Islet of Langerhans (tissue), 1 donor: Measurements from ENCODE around the gene LARP1.
A peak's percentile ranks its signal among the peaks of the same experiment; 100 is the strongest.
"Not testable (repeated sequence)": the region's sequence is repeated elsewhere in the genome, so short reads cannot be mapped to it uniquely, and the experiment has no call there.

Source experiments
- FAIRE-seq: peaks from one replicate; lab custom pipeline; 2011; peaks lifted over from hg19 to GRCh38; lab: Jason Lieb, UNC

LARP1 gene

DNA sequence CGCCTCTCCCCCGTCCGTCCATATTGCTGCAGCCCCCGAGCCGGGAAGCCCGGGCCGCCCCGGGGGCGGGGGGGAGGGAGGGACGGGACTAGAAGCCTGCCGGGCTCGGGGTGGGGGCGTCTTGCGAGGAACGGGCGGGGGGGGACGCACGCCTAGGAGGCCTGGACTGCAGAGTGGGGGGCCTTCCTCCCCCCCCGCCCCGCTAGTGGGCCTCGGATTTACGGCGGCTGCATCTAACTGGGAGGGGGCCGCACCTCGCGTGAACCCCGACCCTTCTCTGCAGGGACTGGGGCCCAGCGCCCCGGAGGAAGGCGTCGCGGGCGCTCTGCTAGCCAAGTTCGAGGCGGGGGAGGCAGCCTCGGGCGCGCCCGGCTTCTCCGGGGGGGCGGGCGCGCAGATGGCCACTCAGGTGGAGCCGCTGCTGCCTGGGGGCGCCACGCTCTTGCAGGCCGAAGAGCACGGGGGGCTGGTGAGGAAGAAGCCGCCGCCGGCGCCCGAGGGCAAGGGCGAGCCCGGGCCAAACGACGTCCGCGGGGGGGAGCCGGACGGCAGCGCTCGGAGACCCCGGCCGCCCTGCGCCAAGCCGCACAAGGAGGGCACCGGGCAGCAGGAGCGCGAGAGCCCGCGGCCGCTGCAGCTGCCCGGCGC, at the start of gene LARP1:
Gene LARP1, plus strand, starts transcription at position 17 of the 648 bp plus-strand sequence. Its CDS starts 381 bp downstream, at position 398.
- FAIRE-seq = no peak

DNA sequence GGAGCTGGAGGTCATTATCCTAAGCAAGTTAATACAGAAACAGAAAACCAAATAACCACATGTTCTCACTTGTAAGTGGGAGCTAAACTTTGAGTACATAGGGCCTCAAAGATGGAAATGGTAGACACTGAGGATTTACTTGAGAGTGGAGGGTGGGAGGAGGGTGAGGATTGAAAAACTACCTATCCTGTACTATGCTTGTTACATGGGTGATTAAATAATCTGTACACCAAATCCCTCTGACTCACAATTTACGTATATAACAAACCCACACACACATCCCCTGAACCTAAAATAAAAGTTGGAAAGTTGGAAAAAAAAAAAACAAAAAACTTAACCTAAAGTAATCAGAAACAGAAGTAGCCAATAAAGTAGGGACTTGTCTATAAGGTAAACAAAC, 48.8 kb upstream of the LARP1 start:
- FAIRE-seq = no peak

DNA sequence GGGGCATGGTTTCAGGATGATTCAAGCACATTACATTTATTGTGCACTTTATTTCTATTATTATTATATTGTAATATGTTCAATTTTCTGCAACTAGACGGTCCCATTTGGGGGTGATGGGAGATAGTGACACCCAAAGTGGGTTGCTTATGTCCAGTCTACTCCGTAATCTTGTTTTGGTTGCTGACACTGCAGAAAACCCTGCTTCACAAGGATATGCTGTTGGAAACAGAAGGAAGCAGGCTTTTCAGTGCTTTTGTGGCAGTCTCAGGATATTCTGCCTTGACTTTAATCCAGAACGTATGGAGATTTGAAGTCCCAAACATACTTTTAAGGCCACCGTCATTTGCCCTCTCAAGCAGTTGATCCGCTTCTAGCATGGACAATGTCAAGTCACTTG, 47.5 kb upstream of the LARP1 start:
- FAIRE-seq = no peak

DNA sequence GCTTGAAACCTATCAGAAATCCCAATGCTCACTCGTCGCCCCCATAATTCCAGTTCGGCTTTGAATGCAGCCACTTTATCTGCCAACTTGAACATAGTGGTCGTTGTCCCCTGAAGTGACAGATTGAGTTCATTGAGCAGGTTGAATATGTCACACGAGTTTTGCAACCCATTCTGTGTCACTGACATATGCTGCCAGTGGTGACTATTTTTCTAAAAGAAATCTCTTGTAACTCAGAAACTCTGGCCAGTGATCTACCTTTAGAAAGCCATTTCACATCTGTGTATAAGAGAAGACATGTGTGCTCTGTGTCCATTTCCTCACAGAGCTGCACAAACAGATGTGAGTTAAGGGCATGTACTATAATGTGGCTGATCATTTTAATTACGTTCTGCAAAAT, 47.0 kb upstream of the LARP1 start:
- no peak for FAIRE-seq

DNA sequence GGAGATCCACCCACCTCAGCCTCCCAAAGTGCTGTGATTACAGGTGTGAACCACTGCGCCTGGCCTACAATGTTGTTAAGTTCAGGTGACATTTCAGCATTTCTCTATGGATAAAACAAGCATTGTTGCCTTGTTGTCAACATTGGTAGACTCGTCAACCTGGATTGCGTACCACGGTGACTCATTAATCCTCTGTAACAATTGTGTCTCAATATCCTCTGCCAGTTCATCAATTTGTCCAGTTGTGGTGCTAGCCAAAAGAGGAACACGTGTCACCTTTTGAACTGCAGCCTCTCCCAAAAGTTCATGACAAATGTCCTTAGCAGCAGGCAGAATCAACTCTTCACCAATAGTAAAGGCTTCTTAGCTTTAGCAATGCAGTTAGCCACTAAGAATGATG, 46.3 kb upstream of the LARP1 start:
- no peak for FAIRE-seq

DNA sequence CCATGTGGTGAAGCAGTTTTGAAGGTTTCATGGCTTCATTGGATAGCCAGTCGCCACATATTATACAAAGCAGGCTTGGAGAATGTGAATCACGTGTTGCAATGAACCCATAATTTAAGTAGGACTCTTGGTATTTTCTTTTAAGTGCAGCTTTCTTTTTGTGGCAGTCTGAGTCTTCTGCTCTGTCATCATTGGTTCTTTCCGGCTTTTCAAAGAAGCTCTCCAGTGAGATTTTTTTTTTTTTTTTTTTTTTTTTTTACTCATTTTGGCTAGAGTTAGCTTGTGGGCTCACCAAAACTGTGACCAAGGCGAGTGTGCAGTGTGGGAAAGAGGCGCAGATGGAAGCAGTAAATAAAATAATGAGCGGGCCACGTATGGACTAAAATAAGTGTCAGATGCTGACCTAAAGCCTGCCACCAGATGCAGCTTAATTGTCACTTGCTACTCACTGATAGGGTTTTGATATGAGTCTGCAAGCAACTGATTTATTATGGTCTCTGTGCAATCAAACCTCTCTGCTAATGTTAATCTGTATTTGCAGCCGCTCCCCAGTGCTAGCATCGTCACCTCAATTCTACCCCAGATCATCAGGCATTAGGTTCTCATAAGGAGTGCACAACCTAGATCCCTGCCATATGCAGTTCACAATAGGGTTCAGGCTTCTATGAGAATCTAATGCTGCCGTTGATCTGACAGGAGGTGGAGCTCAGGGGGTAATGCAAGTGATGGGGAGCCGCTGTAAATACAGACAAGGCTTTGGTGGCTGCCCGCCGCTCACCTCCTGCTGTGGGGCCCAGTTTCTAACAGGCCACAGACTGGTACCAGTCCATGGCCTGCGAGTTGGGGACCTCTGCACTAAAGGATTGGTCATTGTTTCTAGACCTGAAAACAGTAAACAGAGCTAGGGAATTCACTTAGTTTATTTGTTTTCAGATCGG, 45.5 kb upstream of the LARP1 start:
- no peak for FAIRE-seq

DNA sequence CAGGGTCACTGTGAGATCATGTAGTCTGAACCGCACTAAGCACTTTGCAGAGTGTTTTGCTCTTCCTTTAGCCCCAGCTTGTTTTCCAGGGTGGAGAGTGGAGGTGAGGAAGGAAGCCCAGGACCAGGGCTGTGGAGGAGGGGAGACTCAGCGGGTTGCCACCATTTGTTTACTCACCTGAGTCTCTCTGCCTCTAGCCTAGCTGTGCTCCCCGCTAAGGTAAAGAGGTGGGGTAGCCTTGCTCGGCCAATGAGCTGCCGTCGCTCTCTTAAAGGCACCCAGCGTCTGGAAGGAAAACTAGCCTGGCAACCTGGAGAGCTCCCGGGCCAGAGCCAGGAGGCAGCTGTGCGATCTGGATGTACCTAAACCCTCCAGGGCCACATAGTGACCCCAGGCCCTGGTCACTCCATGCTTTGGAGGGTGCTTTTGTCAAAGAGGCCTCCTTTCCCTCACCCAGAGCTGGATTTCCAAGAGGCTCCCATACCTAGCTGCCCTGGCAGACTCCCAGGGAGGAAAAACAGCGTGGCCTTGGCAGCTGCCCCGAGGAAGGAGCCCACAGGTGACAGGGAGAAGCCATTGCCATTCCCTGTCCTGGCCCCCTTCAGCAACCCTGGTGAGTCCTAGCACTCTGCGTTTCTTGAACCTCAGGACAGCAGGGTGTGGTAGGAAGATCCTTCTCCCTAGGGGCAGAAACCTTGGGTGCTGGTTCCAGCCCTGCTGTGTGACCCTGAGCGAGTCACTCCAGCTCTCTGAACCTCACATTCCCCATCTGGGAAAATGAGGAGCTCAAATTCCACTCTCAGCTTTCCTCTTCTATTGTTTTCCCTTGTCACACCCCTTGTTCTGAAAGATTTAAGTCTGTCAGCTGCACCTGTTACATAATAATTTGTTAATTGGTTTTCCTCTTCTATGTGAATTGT, 42.4 kb upstream of the LARP1 start:
- peak; percentile 33 for FAIRE-seq

DNA sequence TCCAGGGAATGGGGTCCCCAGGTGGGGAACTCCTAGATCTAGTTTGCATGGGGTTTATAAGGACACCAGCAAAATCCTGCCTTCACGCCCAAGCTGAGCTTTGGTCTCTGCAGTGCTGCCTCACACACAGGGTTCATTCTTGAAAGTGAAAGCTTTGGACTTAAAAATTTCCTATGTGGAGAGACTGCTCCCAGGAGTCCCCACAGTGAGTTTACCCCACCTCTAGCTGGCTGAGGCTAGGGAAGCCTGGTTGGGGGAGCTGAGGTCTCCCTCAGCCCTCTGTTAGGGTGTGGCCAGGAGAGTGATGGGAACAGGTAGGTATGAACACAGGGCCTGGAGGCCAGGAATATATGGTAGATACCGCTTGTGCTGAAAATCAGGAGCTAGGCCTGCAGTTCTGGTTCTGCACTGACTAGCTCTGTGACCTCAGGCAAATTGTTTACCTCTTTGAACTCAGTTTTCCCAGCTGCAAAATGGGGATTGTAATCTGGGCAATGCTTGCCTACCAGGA, 41.5 kb upstream of the LARP1 start:
- no peak for FAIRE-seq

DNA sequence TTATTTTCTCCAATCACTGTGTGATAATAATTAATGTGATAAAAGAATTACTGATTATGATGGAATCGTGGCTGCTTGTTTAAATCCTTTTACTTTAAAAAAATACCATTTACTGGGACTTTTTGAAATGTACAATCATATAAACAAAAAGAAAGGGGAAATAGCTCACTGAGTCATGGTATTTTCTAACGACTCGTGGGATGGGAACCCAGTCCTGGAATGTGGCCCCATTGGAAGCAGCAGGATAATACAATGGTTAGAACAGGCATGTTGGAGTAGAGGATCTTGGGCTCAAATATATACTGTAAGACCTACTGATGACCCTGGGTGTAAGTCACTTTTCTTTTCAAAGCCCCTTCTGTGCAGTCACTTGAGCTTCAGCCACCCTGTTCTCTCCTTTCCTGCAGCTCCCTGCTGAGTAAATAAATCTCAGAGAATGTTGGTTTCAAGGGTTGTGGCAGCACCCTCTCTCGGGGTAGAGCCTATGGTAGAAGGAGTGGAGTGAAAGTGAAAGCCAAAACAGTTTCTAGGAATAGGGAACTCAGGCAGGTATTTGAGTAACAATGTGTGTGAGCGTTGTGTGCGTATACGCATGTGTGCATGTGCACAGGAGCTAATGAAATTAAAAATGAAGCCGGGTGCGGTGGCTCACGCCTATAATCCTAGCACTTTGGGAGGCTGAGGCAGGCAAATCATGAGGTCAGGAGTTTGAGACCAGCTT, 40.8 kb upstream of the LARP1 start:
- FAIRE-seq = peak; percentile 79

DNA sequence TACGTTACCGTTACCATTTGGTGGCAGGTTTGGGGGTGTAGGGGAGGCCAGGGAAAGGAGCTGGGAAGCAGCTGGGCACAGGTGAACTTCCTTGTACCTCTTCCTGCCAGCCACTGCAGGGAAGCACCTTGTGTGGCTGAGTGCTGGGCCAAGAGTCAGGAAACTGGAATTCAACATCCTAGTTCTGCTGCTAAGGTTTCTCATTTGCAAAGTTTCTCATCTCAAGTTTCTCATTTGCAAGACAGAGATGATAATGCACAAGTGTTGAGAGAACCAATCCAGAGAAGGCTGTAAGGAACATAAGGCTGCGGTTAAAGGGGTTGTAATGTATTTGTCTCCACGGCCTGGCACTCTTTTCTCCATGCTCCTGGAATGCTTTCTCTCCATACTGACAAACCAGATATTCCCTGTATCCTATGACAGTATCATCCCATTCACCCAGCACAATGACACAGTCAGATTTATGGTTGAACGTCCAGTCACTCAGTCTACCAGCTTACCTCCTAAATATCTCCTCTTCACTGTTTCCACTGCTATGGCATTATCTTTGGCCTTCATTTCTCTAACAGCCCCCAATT, 33.6 kb upstream of the LARP1 start:
- FAIRE-seq = no peak

DNA sequence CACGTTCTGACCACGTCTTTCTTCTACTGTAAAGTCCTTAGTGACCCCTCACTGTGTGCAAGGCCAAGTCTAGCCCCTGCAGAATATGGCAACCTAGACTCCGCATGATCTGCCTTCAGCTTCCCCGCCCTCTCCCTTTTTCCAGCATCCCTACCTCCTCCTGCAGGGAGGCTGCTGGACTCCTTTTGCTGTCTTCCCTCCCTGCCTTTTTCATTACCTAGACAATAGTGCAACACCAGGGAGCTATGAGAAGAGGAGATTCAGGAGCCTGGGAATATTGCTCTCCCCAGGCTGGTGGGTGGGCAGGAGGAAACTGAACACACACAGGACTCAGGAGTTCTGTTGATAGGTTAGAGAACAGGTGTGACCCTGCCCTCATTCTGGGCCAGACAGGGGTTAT, 33.1 kb upstream of the LARP1 start:
- FAIRE-seq = no peak

DNA sequence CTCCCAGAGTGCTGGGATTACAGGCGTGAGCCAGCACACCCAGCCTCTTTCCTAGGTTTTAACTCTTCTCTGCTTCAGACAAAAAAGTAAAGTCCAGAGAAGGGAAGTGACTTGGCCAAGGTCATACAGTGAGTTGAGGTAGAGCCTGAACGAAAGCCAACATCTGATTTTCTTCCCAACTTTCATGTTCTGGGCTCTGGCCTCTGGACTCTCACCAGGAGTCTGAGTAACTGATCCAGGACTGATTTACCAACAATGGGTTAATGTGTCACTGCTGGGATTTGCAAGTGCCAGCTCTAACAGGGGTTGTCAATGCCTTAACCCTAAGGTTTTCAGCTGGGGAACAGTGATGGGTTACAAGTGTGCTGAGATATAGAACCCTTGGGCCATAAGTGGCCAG, 32.2 kb upstream of the LARP1 start:
- no peak for FAIRE-seq

DNA sequence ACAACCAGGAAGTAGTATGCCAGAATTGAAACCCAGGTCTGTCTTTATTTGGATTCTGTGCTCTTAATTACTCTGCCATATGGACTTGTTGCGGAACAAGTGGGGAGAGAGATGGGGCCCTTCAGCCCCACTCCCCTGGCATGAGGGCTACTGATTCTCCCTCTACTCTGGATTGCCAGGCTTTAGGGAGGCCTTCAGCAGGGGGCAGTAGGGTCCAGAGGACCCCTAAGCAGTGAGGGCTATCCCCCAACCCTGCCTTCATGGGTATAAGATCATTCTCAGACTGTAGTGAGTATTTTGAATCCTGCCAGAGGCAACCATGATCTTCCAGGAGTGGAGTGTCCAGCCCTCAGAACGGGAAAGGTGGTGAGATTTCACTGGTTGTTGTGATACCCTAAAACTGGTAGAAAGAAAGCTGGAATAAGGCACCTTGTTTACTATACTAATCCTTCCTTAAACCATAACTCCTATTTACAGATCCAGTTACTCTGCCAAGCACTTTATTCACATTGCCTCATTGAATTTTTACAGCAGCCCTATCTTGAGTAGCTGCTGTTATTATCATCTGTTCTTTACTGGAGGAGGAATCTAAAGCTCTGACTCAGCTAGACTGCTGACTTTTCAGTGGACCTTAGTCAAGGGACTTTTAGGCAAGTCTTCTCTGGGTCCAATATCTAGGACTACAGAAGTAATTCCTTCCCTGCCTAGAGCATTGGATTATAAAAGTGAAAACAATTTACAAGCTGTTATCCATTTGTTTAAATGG, 31.3 kb upstream of the LARP1 start:
- FAIRE-seq = peak; percentile 95

DNA sequence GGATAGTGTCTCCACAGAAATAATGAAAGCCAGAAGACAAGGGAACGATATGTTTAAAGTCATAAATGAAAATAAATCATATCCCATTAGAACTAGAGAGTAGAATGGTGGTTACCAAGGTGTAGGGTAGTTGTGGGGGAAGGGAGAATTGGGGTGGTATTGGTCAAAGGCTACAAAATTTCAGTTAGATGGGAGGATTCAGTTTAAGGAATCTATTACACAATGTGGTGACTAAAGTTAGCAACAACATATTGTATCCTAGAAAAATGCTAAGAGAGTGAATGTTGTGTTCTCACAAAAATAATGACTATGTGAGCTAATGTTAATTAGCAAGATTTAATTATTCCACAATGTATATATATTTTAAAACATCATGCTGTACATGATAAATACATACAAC, 27.8 kb upstream of the LARP1 start:
- no peak for FAIRE-seq

DNA sequence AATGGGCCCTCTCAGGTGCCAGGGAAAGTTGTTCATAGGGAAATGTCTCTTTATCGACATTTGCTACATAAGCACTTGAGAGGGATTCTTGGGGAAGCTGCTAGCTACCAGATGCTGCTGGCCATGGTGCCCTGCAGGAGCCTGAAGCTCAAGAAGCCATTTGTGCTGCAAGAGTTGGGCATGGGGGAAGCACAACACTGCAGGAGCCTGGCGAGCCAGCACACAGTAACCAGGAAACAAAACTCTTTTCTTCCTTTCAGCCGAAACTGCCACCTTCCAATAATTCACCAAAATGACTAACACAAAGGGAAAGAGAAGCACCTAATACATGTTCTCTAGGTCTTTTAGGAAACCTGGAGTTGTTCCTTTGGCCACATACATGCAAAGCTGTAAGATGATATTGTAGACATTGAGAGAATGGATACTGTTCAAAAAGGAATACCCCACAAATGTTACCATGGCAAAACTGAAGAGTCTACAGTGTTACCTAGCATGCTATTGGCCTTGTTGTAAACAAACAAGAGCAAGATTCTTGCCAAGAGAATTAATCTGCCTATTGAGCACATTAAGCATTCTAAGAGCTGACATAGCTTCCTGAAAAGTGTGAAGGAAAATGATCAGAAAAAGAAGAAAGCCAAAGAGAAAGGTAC, 26.1 kb upstream of the LARP1 start:
- FAIRE-seq = no peak

DNA sequence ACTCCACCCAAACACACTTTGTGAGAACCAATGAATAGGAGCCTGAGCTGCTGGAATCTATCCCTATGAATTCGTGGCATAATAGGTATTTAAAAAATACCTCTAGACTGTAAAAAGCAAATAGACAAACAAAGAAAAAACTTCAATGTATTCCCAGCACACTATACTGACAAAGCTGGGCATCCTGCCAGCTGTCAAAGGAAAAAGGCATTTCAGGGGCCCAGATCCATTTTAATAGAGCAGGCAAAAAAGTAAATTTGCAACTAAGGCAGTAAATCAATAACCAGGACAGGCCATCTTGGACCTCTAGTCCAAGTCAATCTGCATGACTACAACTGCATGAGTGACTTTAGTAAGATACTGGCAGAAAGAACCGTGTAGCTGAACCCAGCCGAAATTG, 25.6 kb upstream of the LARP1 start:
- no peak for FAIRE-seq

DNA sequence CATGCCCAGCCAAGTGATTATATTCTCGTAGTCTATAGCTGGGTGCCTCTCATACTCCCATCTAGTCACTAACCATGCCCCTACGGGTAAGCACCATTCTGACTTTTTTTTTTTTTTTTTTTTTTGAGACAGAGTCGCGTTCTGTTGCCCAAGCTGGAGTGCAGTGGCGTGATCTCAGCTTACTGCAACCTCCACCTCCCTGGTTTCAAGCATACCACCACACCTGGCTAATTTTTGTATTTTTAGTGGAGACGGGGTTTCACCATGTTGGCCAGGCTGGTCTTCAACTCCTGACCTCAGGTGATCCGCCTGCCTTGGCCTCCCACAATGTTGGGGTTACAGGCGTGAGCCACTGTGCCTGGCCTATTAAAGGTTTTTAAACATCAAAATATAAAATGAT, 24.4 kb upstream of the LARP1 start:
- not testable (repeated sequence) for FAIRE-seq

DNA sequence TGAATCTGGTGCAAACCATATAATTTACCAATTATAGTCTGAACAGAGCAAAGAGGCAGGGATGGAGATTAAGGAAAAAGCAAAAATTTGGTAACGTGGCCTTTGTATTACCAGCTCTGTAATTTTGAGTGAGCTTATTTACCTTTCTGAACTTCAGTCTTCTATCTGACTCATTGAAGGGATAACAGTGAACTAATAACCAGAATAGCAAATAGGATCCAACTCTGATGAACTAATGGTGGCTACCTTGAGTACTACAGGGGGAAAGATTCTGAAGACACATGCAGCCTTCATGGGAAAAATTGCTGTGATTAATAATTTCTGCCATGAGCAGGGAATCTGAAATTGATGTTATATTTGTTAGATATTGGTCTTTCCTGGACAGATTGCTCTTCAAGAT, 23.0 kb upstream of the LARP1 start:
- FAIRE-seq = no peak

DNA sequence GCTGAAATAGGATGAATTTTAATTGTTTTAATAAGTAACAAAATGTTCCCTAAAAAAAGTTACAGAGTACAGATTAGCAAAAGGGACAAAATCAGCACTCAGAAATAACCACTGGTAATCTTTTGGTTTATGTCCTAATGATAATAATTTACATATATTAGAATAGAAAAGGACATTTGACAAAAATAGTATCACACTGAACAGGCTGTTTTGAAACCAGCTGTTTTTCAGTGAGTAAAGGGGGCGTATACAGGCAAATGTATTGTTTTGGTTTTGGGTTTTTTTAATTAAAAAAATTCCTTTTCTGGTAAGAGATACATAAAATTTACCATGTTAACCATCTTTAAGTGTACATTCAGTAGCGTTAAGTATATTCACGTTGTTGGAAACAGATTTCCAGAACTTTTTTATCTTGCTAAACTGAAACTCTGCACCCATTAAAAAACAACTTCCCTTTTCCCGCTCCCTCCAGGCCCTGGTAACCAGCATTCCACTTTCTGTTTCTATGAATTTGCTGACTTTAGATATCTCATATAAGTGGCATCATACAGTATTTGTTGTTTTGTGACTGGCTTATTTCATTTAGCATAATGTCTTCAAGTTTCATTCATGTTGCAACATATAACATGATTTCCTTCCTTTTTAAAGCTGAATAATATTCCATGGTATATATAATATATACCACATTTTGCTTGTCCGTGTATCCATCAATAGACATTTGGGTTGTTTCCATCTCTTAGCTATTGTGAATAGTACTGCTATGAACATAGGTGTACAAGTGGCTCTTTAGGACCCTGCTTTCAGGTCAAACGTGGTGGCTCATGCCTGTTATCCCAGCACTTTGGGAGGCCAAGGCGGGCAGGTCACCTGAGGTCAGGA, 20.6 kb upstream of the LARP1 start:
- no peak for FAIRE-seq
